PFSK-1 (cell line): ENCODE measurements around the gene BAZ2B.
A peak's percentile ranks its signal among the peaks of the same experiment; 100 is the strongest.

Experiments used
- FOXP2 ChIP-seq: optimal IDR thresholded peaks from 2 replicates; pipeline ENCODE3; 2011; ENCODE audit warnings: borderline replicate concordance, control low read depth, inconsistent platforms; ENCODE audit not compliant: insufficient read depth; ENCODE audit errors: extremely low read length, extremely low read depth
- POLR2AphosphoS5 ChIP-seq: IDR thresholded peaks from 2 replicates; pipeline ENCODE4 v1.6.1; 2012; ENCODE audit warnings: low read depth, mild to moderate bottlenecking, control low read depth, low read length, moderate library complexity
- SIN3A ChIP-seq: IDR thresholded peaks from 2 replicates; pipeline ENCODE4 v1.6.1; 2012; ENCODE audit warnings: mild to moderate bottlenecking, low read length, moderate library complexity, borderline replicate concordance; ENCODE audit not compliant: insufficient read depth
- TAF1 ChIP-seq: IDR thresholded peaks from 2 replicates; pipeline ENCODE4 v1.6.1; 2012; ENCODE audit warnings: low read length, control low read depth, borderline replicate concordance; ENCODE audit not compliant: insufficient read depth
- TF ChIP-seq, protein P1 (sequence below), 2 experiments: IDR thresholded peaks; 2 replicates each; pipeline versions ENCODE4 v1.6.1 to v1.8.0; 2011 to 2012; ENCODE audit warnings: low read depth in 2 of 2, low read length in 2 of 2, control low read depth in 1 of 2, inconsistent platforms in 1 of 2, mild to moderate bottlenecking in 1 of 2, moderate library complexity in 1 of 2; ENCODE audit not compliant: insufficient read depth in 1 of 2

The BAZ2B gene

DNA sequence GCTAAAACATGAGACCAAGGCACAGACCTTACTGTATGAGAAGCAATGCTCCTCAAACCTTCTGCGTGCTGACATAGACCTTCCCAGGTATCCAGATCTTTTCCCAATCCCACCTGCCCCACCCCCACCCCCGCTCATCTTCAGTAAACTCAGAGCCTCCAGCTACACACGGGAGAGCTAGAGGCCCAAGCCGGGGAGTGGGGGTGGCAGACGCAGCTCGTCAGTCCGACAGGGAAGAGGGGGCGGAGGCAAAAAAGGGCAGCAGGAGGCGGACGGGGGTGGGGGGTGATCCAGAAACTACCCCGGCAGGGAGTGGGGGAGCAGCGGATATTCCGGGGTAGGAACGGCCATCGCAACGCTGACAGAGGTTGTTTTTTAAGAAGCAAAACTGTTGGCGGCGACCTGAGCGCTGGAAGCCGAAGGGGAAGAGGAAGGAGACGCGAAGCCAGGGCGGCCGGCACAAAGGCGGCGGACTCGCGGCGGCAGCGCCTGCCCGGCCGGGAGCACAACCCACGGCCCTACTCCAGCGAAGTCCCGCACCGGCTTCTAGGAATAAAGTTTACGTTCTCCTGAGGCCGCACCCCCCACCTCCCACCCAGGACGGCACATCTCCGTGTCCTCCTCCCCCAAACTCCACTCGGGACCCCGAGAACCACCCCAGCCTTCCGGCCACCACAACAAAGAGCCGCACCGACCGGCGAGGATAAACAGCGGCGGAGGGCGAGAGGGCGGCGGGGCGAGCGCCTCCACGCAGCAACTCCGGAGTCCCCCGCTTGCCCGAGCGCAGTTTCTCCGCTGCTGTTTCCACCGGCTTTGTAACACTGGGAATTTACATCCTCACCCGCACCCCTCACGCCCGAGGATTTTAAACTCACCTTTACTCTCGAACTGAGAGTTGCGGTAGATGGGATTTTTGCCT lies 722 bp downstream of the BAZ2B start:
- TF ChIP-seq, protein P1, sequence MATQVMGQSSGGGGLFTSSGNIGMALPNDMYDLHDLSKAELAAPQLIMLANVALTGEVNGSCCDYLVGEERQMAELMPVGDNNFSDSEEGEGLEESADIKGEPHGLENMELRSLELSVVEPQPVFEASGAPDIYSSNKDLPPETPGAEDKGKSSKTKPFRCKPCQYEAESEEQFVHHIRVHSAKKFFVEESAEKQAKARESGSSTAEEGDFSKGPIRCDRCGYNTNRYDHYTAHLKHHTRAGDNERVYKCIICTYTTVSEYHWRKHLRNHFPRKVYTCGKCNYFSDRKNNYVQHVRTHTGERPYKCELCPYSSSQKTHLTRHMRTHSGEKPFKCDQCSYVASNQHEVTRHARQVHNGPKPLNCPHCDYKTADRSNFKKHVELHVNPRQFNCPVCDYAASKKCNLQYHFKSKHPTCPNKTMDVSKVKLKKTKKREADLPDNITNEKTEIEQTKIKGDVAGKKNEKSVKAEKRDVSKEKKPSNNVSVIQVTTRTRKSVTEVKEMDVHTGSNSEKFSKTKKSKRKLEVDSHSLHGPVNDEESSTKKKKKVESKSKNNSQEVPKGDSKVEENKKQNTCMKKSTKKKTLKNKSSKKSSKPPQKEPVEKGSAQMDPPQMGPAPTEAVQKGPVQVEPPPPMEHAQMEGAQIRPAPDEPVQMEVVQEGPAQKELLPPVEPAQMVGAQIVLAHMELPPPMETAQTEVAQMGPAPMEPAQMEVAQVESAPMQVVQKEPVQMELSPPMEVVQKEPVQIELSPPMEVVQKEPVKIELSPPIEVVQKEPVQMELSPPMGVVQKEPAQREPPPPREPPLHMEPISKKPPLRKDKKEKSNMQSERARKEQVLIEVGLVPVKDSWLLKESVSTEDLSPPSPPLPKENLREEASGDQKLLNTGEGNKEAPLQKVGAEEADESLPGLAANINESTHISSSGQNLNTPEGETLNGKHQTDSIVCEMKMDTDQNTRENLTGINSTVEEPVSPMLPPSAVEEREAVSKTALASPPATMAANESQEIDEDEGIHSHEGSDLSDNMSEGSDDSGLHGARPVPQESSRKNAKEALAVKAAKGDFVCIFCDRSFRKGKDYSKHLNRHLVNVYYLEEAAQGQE (IDR thresholded peaks at IDR 0.05; ENCODE audit: insufficient read depth in 1 of 2, low read depth in 2 of 2, low read length in 2 of 2): peak in 1 of 2 experiments; percentile 50; a peak in 2 of 4 replicates
- TF ChIP-seq TAF1 (peak; percentile 63; the same call in 1 of the 2 replicates), FOXP2 (peak; percentile 77), SIN3A (0 out of 2 replicates have a peak, but pooled peaks have one; percentile 80), POLR2AphosphoS5 (peak; percentile 70)

DNA sequence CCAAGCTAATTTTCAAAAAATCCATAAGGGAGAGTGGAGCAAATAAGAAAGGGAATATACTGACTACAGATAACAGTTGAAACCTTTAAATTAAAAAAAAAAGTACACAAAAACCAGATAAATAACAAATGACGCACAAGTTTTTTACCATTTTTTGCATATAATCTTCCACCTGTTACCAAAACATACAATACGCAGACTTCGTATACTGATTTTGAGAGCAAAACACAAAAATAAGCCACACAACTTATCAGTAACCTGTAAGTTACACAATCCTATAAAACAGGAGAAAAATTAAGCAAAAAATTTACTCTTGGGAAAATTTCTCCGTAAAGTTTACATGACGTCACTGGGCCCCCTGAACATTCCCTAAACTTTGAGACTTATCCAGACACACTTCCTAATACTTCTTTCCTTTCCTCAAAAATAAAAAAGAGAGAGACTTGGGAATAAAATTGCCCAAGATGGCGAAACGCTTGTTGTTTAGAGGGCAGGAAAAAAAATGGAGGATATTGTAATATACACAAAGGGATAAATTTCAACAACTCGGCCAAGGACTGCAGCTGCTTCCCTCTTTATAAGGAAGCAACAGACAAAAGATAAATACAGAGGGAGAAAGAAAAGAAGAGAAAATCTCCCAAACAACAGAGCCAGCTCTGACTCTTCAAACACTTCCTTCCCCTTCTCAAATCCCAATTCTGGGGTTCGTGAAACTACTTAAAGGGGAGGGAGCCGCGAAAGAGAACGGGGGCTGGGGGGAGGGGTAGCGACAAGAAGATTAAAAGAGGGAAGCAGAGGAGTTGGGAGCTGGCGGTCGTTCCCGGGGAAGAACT lies 1.6 kb downstream of the BAZ2B start:
- TF ChIP-seq FOXP2 (no peak), TAF1 (no peak), SIN3A (no peak), POLR2AphosphoS5 (no peak)
- TF ChIP-seq, protein P1 (IDR thresholded peaks at IDR 0.05; ENCODE audit: insufficient read depth in 1 of 2, low read depth in 2 of 2, low read length in 2 of 2): no peak

DNA sequence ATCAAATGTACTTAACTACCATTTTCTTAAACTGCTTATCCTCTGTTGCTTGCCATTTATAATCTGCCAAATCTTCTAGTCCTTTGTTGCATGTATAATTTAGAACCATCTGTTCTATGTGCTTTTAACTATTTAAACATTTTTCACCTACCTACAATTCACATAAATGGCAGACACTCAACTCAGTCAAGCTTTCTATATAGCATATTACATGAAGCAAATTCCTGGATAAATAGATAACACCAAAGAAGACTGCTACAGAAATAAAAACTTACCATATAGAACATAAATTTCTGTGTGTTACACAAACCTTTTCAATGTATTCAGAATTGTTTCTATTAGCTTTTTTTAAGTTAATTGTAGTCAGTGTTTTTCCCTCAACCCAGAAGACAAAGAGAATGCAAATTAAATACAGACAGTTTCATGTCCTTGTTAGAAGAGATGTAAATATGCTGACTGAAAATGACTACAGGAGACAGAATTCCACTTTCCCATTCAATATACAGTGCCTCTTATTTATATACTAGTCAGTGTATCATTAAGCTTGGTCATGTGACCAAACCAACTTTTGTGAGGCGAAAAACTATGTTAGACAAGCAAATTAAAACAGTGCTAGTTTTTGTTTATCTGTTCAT lies 2.6 kb downstream of the BAZ2B start:
- TF ChIP-seq POLR2AphosphoS5 (no peak), SIN3A (no peak), TAF1 (no peak), FOXP2 (no peak)
- TF ChIP-seq, protein P1 (IDR thresholded peaks at IDR 0.05; ENCODE audit: insufficient read depth in 1 of 2, low read depth in 2 of 2, low read length in 2 of 2): no peak

DNA sequence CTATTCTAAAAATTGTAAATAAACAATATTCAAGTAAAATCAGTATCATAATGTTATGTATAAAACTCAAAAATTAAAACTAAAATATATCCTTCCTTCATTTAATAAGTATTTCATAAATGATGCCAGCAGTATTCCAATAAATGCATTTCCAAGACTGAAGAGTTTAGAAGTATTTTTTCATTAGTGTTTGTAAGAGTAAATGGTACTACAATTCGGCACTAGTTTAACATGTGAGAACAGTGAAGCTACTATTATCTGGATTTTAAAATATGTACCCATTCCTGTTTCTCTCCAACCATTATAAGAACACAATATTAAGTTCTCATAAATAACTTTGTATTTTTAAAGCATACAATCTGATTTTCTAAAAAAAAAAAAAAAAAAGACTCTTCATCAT lies 3.3 kb downstream of the BAZ2B start:
- TF ChIP-seq SIN3A (no peak), TAF1 (no peak), FOXP2 (no peak), POLR2AphosphoS5 (no peak)
- TF ChIP-seq, protein P1 (IDR thresholded peaks at IDR 0.05; ENCODE audit: insufficient read depth in 1 of 2, low read depth in 2 of 2, low read length in 2 of 2): no peak
